Stomach (tissue), 4 donors: Measurements from ENCODE around the gene MRPS16.

Experiments used
- POLR2A ChIP-seq, 4 donors: fragments of 450-650 bp; IDR thresholded peaks; one replicate each; pipeline ENCODE4 v1.6.1; 2016; ENCODE audit warnings: antibody characterized with exemption in 4 of 4, control low read depth in 2 of 4, mild to moderate bottlenecking in 1 of 4, moderate library complexity in 1 of 4
- TF ChIP-seq, protein P1 (sequence below), 7 experiments: fragments of 450-650 bp in 4 of 7; fragments of 200-600 bp in 3 of 7; sonication (generic) in 3 of 7; IDR thresholded peaks; one replicate each; pipeline ENCODE4 v1.5.1; 2016 to 2019; ENCODE audit warnings: antibody characterized with exemption in 7 of 7, control low read depth in 2 of 7, mild to moderate bottlenecking in 1 of 7

DNA sequence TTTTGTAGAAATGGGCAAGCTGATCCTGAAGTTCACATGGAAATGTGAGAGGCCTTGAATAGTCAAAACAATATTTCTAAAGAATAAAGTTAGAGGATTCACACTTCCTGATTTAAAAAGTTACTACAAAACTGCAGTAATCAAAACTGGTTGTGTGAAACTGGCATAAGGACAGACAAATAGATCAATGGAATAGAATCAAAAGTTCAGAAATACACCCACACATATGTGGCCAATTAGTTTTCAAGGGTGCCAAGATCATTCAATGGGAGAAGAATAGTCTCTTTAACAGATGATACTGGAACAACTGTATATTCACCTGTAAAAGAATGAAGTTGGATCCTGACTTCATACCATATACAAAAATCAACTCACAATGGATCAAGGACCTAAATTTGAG is 33.1 kb downstream of the MRPS16 start:
- no peak for TF ChIP-seq POLR2A (IDR thresholded peaks at IDR 0.05)
- TF ChIP-seq, protein P1, sequence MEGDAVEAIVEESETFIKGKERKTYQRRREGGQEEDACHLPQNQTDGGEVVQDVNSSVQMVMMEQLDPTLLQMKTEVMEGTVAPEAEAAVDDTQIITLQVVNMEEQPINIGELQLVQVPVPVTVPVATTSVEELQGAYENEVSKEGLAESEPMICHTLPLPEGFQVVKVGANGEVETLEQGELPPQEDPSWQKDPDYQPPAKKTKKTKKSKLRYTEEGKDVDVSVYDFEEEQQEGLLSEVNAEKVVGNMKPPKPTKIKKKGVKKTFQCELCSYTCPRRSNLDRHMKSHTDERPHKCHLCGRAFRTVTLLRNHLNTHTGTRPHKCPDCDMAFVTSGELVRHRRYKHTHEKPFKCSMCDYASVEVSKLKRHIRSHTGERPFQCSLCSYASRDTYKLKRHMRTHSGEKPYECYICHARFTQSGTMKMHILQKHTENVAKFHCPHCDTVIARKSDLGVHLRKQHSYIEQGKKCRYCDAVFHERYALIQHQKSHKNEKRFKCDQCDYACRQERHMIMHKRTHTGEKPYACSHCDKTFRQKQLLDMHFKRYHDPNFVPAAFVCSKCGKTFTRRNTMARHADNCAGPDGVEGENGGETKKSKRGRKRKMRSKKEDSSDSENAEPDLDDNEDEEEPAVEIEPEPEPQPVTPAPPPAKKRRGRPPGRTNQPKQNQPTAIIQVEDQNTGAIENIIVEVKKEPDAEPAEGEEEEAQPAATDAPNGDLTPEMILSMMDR (IDR thresholded peaks at IDR 0.05), result no peak
